GM18870 (cell line): ENCODE measurements around the gene DLGAP1.
"Not testable (repeated sequence)": the region's sequence is repeated elsewhere in the genome, so short reads cannot be mapped to it uniquely, and the experiment has no call there.

Experiments
- ATAC-seq: cut with Tn5 transposase; IDR thresholded peaks from one replicate; pipeline ENCODE4 v1.9.1; 2021; ENCODE audit warnings: moderate library complexity; ENCODE audit not compliant: unreplicated experiment

DLGAP1 gene

DNA sequence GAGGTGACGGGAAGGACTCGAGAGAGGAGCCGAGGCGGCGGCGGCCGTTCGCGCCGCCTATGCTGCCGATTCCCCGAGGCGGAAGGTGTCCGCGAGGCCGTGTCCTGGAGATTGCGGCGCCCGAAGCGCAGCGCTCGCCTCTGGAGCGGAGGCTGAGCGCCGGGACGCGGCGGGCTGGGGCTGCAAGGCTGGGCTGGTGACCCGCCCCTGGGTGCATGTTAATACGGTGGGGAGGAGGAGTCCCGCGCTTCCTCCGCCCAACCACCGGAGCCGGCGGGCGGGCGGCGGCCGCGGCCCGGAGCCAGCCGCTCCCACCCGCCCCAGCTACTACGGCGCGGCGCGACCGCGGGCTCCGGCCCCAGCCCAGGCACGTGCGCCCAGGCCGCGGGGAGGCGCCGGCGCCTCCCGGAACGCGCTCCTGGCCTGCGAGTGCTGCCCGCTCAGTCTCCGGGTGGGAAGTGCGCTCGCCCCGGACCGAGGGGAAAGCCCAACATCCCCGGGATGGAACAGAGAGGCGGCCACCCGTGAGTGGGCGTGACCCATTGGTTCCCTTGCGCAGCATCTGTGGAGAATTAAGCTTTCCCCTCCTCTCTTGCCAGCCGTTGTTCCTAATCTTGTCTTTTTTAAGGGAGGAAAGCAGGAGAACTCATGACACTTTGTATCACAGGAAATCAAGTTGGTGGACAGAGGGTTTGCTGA is at the start of gene DLGAP1:
Gene DLGAP1, minus strand, starts transcription at position 195 of the 699 bp plus-strand sequence.
- no peak for ATAC-seq

DNA sequence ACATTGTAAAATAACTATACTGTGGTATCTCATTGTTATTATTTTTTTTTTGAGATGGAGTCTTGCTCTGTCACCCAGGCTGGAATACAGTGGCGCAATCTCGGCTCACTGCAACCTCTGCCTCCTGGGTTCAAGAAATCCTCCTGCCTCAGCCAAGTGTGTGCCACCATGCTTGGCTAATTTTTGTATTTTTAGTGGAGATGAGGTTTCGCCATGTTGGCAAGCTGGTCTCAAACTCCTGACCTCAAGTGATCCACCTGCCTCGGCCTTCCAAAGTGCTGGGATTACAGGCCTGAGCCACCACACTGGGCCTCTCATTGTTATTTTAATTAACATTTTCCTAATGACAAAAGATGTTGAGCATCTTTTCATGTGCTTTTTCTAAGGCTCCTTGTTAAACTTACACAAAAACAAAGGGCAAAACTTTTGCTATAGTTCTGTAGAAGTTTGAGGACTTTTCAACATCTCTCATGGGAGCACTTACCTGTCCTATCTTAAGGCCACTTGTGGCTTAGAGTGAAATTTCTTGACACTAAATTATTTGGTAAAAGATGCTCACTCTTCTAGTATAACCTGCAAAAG is 39.7 kb upstream of the DLGAP1 start:
- ATAC-seq = not testable (repeated sequence)

DNA sequence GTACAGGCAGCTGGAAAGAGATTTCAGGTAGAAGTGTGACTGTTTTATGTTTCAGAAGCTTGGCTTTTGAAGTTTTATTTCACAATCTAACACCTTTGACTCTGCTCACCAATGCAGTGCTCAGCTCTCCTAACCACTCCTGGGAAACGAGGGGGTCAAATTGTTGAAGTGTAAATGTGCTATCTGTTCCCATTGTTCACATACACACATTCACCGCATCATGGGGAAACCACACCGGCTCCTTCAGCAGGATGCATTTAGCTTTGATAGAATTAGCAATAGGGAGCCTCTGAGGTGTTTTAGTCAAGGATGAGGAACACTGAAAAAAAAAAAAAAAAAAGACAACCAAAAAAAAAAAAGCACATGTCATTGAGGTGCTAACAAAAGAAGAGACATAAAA is 13.4 kb upstream of the DLGAP1 start:
- ATAC-seq = no peak

DNA sequence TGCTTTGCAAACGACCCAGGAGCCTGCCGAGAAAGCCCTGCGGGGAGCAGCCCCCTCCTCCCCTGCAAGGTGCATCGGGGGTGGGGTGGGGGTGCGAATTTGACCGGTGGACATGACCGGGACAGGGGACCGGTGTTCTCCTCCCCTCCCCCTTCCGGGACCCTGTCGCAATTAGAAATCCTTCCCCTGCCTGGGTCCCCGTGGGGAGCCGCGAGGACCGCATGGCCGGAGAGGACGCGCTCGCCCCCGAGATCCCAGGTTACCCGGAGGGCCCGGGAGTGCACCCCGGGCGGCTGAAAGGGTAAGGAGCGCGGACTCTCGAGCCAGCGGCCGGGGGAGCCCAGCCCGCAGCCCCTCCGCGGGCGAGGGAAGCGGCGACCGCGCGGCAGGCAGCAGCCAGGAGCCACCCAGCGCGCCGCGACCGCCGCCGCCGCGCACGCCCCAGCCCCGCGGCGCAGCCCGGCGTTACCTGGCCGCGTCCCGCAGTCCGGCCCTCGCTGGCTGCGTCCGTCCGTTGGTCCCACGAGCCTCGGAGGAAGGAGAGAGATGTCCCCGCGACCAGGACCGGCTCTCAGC is 482 bp downstream of the DLGAP1 start:
- ATAC-seq = no peak

DNA sequence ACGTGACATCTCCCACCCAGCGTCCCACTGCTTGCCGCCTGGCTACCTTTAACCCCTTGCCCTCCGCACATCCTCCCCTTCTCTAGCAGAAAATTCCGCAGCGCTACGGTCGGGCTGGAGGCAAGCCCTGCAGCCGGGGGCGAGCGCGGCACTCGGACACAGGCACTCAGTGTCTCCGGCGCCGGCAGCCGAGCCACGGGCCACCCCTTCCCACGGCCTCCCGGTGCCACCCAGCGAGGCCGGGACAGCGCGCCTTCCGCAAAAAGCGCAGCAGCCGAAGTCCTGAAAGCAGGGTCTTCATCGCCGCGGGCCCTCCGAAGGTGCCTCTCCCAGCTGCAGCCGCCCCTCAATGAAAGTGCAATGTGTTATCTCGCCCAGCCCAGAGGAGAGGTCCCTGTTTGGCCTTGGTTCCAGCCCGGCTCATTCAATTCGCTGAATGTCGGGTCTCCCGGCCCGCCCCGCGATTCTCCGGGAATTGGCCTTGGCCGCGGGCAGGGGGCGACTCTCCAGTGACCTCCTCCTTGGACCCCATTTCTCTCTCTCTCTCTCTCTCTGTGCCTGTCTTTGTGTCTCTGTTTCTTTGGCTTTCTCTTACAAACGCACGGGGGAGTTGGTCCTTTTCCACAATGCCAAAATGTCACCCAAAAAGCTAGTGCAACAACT is 1.1 kb downstream of the DLGAP1 start:
- ATAC-seq = no peak

DNA sequence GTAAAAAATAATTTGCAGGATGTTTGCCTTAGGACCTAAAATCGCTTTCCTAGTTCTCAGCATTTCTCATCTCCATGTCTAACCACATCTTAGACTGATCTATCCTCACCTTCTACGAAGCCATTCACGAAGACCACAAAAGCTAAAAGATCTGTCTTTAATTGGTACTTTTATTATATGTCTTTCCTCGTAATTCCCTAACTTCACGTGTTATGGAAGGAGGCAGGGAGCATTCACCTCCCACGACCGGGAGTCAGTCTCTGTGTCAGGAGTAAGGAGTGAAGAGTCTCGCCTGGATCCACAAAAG is 1.6 kb downstream of the DLGAP1 start:
- ATAC-seq = no peak

DNA sequence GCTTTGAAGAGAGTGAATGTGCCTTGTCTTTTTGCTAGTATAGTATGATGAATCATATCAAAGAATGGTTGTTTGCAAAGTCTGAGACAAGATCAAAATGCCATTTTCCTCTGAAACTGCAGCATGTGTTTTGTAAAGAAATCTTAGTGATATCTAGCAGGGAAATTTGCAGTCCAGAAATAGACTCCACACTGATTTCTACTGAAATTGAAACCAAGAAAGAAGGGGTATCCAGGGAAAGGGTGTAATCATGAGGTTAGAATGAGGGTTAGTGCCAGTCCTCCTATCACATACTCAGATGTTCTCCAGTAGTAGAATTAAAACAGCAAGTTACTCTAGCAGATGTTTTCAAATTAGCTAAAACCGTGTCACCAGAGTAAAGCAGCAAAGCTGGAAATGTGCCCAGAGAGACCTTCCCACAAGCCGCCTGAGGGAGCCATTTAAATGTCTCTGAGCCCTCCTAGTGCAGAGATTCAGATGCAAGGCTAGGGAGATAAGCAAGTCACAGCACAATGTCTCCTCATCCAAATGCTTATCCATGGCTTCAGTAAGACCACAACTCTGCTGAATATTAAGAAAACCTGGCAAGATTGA is 4.9 kb downstream of the DLGAP1 start:
- no peak for ATAC-seq

DNA sequence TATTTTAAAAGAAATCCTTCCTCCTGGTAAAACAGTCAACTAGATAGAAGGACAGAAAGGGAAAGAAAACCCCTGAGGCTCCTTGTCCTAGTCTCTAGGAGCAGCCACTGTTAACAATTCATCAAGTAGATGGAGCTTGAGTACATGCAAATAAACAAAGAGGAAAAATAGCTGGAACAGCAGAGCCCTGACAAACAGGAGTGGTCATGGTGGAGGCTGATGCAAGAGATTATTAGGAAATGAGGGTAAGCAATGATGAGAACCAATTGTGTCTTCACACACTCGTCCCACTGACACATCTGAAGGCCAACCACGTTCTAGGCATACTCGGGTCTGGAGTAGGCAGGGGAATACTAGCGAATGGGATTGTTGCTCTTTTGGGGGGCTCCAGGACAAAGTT is 9.2 kb downstream of the DLGAP1 start:
- no peak for ATAC-seq

DNA sequence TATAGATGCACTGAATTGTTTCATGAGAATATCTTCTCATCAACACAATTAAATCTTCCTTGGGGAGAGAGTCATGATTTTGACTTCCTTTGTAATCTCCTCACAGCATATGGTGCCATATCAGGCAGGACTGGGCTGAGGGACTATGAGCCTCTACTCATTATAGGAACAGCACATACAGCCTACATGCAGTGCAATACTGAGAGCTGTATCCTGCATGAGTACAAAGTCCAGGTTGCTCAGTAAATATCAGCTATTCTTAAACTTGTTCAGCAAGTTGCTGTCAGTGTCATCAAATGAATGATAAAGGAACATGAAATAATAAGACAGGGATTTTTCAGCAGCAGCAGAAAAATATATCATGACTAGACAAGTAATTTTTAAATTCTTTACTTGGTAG is 10.8 kb downstream of the DLGAP1 start:
- ATAC-seq = no peak

DNA sequence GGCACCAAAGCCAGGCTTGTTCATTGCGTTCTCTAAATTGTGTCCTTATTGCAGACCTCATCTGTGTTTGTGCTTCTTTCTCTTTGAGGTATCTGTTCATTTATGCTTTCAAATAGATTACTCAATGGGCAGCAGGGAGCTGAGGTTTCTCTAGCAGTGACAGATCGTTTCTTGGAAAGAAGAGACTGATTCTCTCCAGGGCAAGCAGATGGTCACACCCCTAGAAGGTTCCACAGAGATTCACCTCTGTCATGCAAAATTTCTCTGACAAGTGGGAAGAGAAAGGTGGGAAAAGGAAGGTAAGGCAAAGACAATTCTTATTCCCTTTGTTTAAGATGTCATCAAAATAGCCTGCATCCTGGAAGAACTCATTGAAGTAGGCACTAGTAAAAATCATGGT is 14.0 kb downstream of the DLGAP1 start:
- no peak for ATAC-seq

DNA sequence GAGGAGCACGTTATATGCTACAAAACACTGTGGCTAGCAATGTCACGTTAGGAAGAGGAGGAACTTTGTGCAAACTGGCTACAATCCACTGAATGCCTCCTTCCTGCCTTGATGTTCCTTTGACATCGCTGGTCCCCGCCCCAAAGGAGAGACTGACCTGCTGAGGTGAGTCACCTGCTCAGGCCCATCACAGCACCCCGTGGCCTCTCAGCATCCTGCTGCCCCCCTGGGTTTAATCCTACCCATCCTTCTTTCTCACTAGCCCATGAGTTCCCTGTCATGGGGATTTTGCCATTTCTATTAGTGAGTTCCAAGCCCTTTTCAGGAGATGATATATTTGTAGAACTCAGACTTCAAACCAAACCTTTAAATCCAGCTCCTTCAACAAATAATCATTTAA is 16.2 kb downstream of the DLGAP1 start:
- ATAC-seq = no peak

DNA sequence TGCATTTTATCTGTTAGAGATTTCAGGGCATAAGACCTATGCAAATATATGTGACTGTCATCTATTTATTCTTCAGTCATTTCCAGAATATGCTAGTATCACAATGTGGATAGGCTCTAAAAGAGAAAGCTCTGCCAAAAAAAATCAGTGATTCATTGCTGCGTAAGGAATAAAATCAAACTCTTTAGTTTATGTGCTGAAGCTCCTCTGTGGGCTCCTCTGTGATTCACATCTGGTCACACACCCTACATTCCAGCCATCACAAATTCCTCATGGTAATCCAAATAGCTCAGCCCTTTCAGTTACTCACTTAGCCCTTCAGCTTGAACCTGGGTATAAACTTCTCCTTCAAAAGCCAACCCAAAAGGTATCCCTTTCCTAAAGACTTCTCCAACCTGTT is 21.4 kb downstream of the DLGAP1 start:
- ATAC-seq = no peak

DNA sequence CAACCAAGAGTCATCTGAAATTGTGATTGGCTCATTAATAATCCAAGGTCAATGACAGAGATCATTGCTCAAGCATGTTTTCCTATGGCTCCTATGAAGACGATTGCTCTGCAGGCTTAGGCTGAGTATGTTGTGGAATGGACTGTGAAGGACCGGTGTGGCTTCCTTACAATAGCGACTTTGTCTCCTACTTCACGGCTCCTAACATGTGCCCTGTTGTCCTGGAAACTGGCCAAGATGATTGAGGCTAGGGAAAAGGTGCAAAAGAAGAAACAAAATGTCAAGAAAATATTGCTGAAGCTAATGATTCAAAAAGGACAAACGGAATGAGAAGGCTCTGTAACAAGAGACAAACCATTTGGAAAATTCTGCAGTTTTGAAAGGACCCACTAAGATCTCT is 24.3 kb downstream of the DLGAP1 start:
- no peak for ATAC-seq

DNA sequence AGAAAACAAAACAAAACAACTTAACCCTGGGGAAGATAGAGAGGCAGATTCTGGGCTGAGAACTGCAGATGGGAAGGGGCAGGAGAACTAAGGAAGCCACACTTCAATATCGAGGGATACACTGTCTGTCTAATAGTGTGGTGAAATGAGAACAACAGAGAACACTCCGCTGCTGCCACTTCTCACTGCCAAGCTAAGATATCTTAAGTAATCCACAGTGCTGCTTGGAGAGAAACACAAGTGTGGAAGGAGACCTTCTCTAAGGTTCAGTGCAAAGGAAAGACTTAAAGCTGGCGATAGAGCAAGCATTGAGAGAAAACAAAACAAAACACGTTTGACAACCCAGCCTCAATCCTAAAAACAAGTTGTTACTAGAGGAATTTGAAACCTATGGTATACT is 37.4 kb downstream of the DLGAP1 start:
- ATAC-seq = no peak

DNA sequence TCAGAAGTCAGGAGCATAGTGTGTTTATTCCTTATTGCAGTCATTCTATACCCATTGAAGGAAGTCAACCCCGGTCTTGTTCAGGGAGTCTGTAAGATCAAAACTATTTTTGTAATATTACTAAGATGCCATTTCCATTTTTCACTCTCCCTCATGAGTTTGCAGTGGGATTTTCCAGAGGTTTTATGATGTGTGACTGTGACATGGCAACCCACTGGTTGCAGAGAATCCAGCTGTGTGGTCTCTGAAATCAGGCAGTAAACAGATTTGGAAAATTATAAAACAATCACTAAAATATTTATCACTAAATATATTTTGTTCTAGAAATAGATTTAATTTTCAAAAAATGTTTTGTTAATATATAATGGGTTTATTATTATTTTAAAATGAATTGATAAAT is 38.1 kb downstream of the DLGAP1 start:
- ATAC-seq = no peak

DNA sequence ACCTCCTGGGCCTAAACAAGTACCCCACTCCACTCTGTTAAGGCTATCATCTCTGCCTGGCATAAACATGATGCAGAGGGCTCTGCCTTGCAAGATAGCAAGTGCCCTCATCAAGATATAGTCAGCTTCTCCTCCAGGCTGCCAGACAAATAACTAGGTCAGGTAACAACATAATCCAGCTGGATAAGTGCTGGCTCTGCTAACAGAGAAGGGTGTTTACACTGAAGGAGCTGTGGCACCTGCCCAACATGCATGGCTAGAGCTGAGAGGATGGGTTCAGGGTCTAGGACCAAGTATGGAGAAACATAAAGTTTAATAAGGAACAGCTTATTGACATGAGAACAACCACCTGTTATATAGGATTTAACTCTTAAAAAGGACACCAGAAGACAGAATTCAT is 42.8 kb downstream of the DLGAP1 start:
- no peak for ATAC-seq

DNA sequence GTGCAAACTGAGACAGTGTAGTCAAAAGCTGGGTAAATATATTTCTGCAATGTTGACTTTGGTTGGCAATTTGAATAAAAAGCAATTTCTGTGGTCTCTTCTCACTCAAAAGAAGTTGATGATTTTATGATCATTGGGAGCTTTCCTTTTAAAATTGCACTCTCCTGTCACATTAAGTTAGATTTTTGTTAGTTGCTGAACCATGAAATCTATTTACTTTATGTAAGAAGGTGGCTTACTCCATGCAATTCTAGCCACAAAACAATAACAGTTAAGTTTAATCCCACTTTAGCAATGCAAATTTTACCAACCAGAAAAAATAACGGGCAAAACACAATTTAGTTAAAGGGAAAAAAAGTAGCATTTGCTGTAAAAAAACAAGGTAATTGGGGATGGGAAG is 48.3 kb downstream of the DLGAP1 start:
- ATAC-seq = no peak

DNA sequence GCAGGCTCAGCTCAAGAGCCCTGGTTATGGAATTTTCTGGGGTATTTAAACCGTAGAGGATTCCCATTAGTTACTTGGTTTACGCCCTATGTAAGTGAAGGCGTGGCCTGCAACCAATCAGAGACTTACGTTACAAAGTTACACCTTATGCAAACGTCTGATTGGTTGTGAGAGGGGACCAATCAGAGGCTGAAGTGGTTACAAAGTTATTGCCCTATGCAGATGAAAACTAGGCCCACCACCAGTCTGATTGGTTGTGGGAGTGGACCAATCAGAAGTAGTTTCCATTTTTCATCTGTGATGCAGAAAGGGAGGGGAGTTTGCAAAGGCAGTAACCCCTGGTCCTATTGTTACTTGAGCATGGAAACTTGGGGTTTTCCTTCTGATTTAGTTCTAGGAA is 49.1 kb downstream of the DLGAP1 start:
- ATAC-seq = no peak

DNA sequence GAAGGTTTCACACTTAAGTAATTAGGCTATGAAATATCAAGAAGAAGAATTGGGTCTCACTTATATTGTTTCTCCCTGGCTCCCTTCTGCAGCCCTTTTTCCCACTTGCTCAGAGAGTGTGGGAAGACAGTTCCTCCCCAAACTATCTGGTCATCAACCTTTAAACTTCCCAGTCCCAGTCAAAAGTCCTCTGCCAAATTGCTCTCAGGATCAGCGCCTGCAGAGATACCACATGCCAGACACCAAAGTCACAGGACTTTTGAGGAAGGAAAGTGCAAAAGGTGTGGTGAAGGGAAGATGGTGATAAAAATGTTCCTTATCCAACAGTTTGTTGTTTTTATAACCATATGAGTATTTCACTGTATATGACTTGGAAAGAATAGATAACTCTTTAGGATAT is 51.3 kb downstream of the DLGAP1 start:
- no peak for ATAC-seq

DNA sequence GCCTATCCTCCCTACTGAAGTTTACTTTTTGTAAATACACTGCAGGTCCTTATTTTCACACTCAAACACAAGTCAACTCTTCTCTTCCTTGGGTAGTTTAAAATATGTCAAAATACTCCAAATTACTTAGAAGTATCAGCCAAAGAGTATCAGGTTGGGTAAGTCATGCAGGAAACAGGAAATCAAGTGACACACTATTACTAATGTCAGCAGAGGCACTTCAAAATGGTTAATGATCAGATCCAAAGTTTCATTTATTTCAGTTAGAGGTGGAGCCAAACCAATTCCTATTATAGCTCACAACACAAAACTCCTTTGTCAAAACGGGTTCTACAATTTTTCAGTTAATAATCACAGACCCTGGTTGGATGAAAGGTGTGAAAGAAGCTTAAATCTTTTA is 54.2 kb downstream of the DLGAP1 start:
- ATAC-seq = no peak

DNA sequence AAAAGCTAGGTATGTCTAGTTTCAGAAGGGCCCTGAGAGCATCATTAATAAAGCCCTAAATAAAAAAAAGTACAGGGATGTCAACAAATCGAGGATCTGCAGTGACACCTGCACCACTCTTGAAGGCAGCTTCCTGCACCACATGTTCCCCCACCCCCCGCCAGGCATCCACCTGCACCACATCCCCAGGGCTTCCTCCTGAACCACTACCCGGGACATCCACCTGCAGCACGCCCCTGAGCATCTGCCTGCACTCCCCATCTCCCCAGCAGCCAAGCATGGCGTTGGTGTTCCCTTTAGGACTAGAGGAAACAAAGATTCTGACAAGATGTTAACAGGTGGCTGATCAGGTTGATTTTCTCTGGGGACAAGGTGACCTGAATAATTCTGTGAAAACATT is 55.2 kb downstream of the DLGAP1 start:
- no peak for ATAC-seq

DNA sequence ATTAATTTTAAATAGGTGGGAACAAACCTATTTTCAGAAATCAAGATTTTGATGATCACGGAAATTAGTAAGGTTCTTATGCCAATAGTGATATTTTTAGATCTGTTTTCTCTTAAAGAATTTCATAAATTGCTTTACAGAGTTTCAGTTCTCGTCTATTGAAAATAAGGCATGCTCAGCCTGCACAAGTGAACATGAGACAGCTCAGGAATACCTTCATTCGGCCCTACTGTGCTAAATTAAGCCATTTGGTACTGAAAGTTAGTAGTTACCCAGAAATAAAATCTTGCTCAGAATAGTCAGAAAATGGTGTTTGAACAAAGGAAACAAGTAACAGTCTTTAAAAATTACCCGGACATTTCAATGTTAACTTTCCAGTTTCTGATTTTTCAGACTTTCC is 60.4 kb downstream of the DLGAP1 start:
- no peak for ATAC-seq
